Uterus (tissue), 2 donors: Measurements from ENCODE around the gene RPS5.

ENCODE experiments used
- POLR2A ChIP-seq, 2 donors: fragments of 450-650 bp; IDR thresholded peaks; one replicate each; pipeline ENCODE4 v1.6.1; 2016; ENCODE audit warnings: antibody characterized with exemption in 2 of 2, mild to moderate bottlenecking in 1 of 2, moderate library complexity in 1 of 2
- TF ChIP-seq, protein P1 (sequence below), 4 experiments: fragments of 200-600 bp in 2 of 4; fragments of 450-650 bp in 2 of 4; sonication (generic) in 2 of 4; IDR thresholded peaks; one replicate each; pipeline ENCODE4 v1.5.1; 2016 to 2019; ENCODE audit warnings: antibody characterized with exemption in 4 of 4, mild to moderate bottlenecking in 2 of 4, moderate library complexity in 1 of 4

GRCh38 chr19:58397533-58398037 is 10.5 kb downstream of the RPS5 start:
- TF ChIP-seq, protein P1, sequence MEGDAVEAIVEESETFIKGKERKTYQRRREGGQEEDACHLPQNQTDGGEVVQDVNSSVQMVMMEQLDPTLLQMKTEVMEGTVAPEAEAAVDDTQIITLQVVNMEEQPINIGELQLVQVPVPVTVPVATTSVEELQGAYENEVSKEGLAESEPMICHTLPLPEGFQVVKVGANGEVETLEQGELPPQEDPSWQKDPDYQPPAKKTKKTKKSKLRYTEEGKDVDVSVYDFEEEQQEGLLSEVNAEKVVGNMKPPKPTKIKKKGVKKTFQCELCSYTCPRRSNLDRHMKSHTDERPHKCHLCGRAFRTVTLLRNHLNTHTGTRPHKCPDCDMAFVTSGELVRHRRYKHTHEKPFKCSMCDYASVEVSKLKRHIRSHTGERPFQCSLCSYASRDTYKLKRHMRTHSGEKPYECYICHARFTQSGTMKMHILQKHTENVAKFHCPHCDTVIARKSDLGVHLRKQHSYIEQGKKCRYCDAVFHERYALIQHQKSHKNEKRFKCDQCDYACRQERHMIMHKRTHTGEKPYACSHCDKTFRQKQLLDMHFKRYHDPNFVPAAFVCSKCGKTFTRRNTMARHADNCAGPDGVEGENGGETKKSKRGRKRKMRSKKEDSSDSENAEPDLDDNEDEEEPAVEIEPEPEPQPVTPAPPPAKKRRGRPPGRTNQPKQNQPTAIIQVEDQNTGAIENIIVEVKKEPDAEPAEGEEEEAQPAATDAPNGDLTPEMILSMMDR (IDR thresholded peaks at IDR 0.05), result no peak
- TF ChIP-seq POLR2A (IDR thresholded peaks at IDR 0.05), result no peak
